GM12872 (cell line): ENCODE results near the gene CYGB.

Experiments used
- TF ChIP-seq, protein P1 (sequence below): IDR thresholded peaks from 3 replicates; pipeline ENCODE4 v1.5.1; 2011; ENCODE audit warnings: low read depth, mild to moderate bottlenecking, low read length, moderate library complexity; ENCODE audit not compliant: insufficient read depth

CYGB gene

DNA sequence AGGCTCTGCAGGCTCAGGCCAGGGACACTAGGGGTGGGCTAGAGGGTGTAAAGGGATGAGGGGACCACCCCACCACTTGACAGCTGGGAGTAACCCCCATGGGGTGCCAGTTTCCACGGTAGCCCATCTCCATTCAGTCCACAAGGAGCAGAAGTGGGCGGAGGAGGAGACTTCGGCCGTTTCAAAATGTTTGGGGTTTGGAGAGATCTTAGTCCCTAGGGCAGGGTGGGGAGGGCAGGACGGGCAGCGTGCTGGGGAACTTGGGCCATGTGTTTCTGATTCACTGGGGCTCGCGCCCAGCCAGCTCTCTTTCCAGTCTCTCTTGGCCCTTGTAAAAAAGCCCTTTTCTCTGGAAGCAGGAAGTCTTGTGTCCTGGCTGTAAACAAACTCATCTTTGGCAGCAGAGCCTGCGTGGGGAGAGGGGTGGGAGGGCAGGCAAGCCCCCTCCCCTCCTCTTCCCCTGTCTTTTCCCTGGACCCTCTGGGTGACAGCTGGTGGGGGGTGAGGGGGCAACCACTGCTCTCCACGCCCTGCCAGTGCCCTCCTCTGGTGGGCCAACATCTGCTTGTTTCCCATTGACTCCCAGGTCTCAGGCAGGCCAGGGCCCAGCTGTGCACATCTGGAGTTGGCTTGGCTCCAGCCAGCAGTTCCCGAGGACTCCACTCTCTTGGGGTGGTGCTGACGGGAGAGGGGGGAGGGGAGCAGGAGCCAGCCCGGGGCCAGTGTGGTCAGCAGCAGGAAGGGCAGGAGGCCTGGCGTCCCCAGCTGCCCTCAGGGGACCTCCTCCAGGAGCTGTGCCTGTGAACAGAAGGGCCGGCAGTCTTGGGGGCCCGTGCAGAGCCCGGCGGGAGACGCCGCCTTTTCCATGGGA lies 8.1 kb downstream of the CYGB start:
- TF ChIP-seq, protein P1, sequence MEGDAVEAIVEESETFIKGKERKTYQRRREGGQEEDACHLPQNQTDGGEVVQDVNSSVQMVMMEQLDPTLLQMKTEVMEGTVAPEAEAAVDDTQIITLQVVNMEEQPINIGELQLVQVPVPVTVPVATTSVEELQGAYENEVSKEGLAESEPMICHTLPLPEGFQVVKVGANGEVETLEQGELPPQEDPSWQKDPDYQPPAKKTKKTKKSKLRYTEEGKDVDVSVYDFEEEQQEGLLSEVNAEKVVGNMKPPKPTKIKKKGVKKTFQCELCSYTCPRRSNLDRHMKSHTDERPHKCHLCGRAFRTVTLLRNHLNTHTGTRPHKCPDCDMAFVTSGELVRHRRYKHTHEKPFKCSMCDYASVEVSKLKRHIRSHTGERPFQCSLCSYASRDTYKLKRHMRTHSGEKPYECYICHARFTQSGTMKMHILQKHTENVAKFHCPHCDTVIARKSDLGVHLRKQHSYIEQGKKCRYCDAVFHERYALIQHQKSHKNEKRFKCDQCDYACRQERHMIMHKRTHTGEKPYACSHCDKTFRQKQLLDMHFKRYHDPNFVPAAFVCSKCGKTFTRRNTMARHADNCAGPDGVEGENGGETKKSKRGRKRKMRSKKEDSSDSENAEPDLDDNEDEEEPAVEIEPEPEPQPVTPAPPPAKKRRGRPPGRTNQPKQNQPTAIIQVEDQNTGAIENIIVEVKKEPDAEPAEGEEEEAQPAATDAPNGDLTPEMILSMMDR: no peak

DNA sequence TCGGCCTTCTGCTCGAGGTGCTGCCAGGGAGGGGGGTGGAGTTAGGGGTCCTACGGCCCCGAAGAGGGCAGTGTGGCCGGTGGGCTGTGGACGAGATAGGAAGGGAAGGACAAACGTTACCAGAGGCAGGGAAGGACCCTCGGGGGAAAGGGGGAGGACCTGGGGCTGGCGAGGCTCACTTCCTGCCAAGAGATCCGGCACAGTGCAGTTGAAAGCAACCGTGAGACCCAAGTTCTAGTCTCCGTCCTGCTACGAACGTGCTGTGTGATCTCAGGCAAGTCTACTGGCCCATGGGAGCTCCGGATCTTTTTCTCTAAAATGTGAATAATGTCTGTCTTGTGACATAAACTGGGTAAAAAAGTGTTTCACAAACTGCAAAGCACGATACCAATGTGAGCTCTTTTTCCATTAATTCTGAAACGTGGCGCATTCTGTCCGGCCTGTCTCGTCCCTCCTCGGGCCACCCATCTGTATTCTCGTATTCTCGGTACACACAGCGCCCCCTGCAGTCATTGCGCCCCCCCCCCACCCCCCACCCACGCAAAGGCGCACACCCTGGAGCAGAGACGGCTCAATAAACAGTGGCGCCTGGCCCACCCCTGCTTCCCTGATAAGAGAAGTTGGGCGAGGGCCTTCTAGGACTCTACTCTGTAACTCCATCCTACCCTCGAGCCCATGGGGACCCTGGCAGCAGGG lies 8.8 kb downstream of the CYGB start:
- TF ChIP-seq, protein P1: peak; percentile 35; the same call in 1 of the 3 replicates

DNA sequence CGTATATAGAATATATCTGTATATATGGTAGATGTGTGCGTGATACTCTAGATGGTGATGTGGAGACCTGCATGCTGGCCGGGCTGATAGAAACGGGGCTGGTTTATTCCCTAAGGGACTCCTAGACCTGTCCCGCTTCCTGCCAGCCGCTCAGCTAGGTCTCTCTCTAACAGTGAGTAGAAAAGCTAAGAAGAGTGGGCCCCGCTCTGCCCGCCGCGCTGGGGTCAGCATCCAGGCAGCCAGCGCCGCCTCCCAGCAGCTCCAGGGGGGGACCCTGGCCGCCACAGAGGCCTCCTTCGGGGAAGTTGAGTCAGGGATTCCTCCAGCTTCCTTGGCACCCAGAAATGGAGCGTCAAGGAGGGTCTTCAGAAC lies 9.4 kb downstream of the CYGB start:
- TF ChIP-seq, protein P1: no peak

DNA sequence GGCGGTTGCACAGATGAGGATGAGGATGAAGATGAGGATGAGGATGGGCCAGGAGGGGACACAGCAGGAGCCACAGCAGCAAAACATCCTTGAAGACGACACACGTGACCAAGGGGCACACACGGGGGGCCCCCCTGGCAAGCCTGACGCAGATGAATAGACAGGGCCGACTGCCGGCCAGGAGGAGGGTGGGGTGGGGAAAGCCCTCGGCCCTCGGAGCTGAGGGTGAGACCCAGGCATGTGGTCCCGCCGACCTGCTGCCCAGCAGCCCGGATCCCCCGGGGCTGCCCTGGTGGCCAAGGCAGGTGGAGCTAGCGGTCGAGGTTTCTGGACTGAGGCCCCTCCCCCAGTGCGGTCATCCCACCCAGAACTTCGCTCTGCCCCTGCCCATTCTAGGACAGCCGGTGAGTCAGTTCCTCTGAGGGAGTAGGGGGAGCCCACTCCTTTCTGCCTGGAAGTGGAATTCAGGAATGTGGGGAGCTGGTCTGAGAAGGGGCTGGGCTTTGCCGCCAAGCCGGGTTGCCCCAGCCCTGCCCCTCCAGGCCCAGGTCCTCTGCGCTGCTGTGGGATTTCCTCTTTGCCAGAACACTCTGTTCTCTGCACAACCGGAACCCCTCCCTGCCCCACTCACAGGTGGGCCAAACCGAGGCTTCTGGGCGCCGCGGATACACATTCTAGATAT lies 9.9 kb downstream of the CYGB start:
- TF ChIP-seq, protein P1: 0 out of 3 replicates have a peak, but pooled peaks have one; percentile 30

DNA sequence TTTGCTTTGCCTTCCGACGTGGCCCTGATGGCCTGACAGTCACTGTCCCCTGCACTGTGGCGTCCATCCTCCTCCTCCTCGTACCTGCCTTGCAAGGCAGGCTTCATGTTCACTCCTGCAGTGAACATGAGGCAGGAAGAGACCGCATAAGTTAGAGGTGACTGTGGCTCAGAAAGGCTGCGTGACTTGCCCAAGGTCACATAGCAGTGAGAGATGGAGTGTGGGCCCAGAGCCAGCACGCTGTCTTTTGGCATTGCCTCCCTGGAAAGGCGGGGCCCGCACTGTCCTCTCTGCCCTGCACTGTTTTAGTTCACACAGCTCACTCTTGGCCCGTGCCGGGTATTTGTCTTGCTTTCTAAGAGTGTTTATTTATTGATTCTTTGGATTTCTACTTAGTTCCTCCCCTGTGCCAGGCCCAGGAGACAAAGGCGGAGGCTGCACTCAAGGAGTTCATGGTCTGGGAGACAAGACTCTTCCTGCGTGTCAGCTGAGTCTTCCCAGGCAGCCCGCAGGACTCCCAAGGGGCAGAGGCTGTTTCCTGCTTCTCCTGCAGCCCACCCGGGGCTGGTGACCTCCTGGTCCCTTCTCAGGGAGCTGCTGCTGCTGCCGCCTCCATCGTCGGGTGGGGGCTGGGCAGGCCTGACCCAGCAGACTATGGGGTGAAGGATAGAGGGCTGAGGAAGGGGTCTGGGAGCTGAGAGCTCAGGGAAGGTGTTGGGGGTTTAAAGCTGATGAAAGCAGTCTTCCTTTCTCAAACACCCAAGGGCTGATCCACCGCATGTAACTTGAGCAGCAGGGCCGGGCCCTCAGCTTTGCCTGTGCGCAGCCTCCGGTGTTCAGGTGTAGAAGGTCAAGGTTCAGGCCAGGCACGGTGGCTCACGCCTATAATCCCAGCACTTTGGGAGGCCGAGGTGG lies 12.7 kb downstream of the CYGB start:
- TF ChIP-seq, protein P1: no peak

DNA sequence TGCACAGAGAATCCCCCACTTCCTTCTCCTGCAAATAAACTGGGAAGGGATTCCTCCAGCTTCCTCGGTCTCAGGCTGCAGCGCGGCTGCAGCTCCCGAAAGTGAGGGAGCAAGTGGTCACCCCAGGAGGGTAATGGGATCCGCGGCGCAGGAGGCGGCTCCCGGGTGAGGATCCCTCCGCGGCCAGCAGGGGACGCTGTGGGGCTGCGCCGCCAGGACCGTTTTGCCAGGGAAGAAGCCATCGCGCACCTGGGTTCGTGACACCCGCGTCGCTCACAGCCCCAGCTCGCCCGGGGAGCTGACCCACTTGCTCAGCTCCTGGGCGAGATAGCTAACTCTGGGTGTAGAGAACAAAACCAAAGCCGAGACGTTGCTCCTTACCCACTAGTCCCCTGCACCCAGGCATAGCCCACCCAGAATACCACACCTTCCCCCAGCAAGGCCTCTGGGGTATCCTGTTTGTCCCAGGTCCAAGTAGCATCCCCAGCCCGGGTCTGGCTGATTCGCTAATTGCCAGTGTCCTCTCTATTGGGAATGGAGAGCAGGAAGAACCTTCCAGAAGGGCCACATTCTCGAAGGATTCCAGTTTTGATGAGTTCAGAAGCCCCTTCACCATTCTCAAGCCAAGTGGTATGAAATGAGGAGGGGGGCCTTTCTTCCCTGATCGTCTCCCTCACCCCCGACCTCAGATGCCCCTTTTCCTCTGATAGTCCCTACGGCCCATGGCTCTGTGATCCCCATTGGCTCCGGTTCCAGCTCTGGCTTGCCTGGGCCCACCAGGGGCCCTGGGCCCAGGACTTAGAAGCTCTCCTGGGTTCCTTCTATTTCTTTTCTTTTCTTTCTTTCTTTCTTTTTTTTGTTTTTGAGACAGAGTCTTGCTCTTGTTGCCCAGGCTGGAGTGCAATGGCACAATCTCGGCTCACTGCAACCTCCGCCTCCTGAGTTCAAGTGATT lies 14.1 kb downstream of the CYGB start:
- TF ChIP-seq, protein P1: peak; percentile 100
